ENCODE results near the gene F10.

DNA sequence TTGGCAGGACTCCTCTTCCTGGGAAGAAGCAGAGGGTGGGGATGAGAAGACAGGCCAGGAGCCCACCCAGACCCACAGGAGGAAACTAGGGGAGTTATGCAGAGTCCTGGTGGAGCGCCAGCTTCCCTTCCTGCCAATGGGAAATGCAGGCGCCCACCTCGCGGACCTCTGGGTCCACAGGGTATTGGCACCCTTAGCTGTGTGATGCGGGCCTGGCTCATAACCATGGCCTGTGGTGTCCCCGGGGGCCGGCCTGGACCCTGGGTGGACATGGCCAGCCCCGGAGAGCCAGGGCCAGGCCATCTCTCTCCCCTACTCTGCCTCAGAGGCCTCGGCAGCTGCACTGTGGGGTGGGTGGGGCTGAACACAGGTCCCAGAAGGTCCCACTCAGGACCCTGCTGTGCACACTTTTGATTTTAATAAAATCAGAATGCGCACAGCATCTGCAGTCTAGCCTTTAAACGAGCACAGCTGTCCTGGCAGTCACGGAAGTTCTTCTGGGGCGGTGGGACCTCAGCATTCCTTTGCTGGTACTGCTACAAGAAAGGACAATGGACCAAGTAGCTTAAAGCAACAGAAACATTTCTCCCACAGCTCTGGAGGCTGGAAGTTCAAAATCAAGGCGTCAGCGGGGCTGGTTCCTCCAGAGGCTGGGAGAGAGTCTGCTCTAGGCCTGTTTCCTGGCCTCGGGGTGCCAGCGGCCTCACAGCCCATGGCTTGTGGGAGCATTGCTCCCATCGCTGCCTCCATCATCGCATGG, 1.8 kb downstream of the F10 start:
- no peak for TF ChIP-seq ZNF462 (CRISPR knock-in tag; IDR thresholded peaks at IDR 0.05)
- TF ChIP-seq, protein P1, sequence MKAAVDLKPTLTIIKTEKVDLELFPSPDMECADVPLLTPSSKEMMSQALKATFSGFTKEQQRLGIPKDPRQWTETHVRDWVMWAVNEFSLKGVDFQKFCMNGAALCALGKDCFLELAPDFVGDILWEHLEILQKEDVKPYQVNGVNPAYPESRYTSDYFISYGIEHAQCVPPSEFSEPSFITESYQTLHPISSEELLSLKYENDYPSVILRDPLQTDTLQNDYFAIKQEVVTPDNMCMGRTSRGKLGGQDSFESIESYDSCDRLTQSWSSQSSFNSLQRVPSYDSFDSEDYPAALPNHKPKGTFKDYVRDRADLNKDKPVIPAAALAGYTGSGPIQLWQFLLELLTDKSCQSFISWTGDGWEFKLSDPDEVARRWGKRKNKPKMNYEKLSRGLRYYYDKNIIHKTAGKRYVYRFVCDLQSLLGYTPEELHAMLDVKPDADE (IDR thresholded peaks at IDR 0.05), result no peak
- no peak for TF ChIP-seq CTCF (conservative IDR thresholded peaks at IDR 0.05; ENCODE audit: low read depth in 2 of 2)
- no peak for TF ChIP-seq POLR2AphosphoS5 (IDR thresholded peaks at IDR 0.05; ENCODE audit: low read depth)
- TF ChIP-seq REST (IDR thresholded peaks at IDR 0.05; ENCODE audit: unreplicated experiment), result no peak
- TF ChIP-seq ZNF331 (CRISPR knock-in tag; IDR thresholded peaks at IDR 0.05; ENCODE audit: low read depth), result no peak
- no peak for TF ChIP-seq EZH2 (IDR thresholded peaks at IDR 0.05; ENCODE audit: low read depth, unreplicated experiment)
- no peak for TF ChIP-seq EZH2phosphoT487 (IDR thresholded peaks at IDR 0.05; ENCODE audit: unreplicated experiment)
- TF ChIP-seq JUNB (IDR thresholded peaks at IDR 0.05; ENCODE audit: unreplicated experiment), result no peak
- TF ChIP-seq CREB1 (CRISPR knock-in tag; IDR thresholded peaks at IDR 0.05; ENCODE audit: low read depth), result no peak
- no peak for TF ChIP-seq NANOG (IDR thresholded peaks at IDR 0.05; ENCODE audit: borderline replicate concordance)
- TF ChIP-seq ZNF114 (CRISPR knock-in tag; IDR thresholded peaks at IDR 0.05), result no peak

All from GM23338 (cell line).